ENCODE data around the gene PARD3B. TPM values are rescaled to one million over a fixed set of nuclear protein-coding genes. Genes with fewer than 3 reads are reported as not detected.

PARD3B gene
- total and polyA plus RNA-seq, 10 of the 15 experiments (the other 5 are each of a cell fraction or from before 2014, with no cell fraction given) = 0.01 to 0.54 (median 0.07) TPM; not detected in 7

- TF ChIP-seq TBL1XR1 (IDR thresholded peaks at IDR 0.05; ENCODE audit: low read depth, low read length) (no peak), CREB1 (IDR thresholded peaks at IDR 0.05; ENCODE audit: low read depth) (no peak), PKNOX1 (IDR thresholded peaks at IDR 0.05) (no peak), NR2C1 (IDR thresholded peaks at IDR 0.05) (no peak)
Measured at GRCh38 chr2:205585449-205586383, 1040.4 kb downstream of the PARD3B start (continued).

DNA sequence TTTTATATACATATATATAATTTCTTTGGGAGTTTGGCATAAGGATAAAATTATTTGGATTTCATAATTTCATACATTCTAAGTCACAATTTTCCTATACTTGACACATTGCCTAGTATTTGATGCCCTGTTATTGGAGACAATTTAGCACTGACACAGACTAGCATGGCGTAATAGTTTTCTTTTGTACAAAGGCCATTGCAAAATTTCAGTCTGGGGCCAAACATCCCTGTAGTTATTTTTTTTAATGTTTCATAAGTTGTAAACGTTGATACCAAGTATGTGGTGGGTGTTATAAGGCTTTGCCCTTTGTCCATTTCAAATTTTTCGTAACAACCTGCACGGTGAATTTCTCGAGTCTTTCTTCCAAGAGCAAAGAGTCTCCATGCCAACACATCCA lies 1041.4 kb downstream of the PARD3B start:
- 35% methylated on average over 5 of the region's 5 CpGs for WGBS (ENCODE audit: insufficient coverage, insufficient replicate concordance, low lambda C conversion rate, missing lambda C conversion rate)
- H3K9ac ChIP-seq (ENCODE audit: control insufficient read depth, insufficient read depth, low read length) = no peak overlapping the region
- CTCF ChIA-PET = no interaction called here
- H3K4me2 ChIP-seq (ENCODE audit: control insufficient read depth, insufficient read depth) = no peak overlapping the region
- no peak overlapping the region for H2AFZ ChIP-seq (ENCODE audit: control insufficient read depth, low read depth, low read length)
- no peak for FAIRE-seq
- no peak overlapping the region for H3K27ac ChIP-seq (ENCODE audit: control insufficient read depth, insufficient read depth)
- RAD21 ChIA-PET (ENCODE audit: unreplicated experiment) = no interaction called here
- peaks cover 0 to 2% of the 10 kb centered on the region in 2 experiments; a peak in 3 of 4 replicates for H3K27me3 ChIP-seq (replicated peaks in 1 of 2; ENCODE audit: control insufficient read depth in 2 of 2, insufficient read depth in 2 of 2, low read length in 1 of 2)
- H3K4me1 ChIP-seq (ENCODE audit: control insufficient read depth, insufficient read depth, low read length) = no peaks in the 10 kb centered on the region
- no peaks in the 10 kb centered on the region for H3K79me2 ChIP-seq (ENCODE audit: control insufficient read depth, insufficient read depth, low read length)
- in situ Hi-C loops (cut with MboI) (no loop called here), intact Hi-C loops (cut with micrococcal nuclease; ENCODE audit: unreplicated experiment) (no loop called here)
- no TSS peak for BruUV-seq (replicated peaks)
- no peaks in the 10 kb centered on the region for H3K9me3 ChIP-seq (replicated peaks; ENCODE audit: control insufficient read depth, insufficient read depth, low read length)
- SMC1A ChIA-PET (ENCODE audit: uncharacterized antibody, unreplicated experiment) = interaction anchor here (0.6 kb wide), 1 partner anchor 8 kb away, joined by 3 read pairs; no protein-coding TSS in a partner anchor
- DNase-seq (ENCODE audit: low read depth, low spot score) = no peak
- ATAC-seq = no peak
- POLR2A ChIA-PET = no interaction called here
- TF ChIP-seq NBN (IDR thresholded peaks at IDR 0.05) (no peak), RAD51 (IDR thresholded peaks at IDR 0.05) (no peak), ZNF622 (IDR thresholded peaks at IDR 0.05) (no peak), POLR2AphosphoS5 (IDR thresholded peaks at IDR 0.05; ENCODE audit: low read length) (no peak), NFYB (IDR thresholded peaks at IDR 0.05; ENCODE audit: insufficient read depth, low read depth, low read length) (no peak), ZBED1 (IDR thresholded peaks at IDR 0.05; ENCODE audit: borderline replicate concordance) (no peak), YBX1 (IDR thresholded peaks at IDR 0.05) (no peak), BRCA1 (IDR thresholded peaks at IDR 0.05; ENCODE audit: low read depth, low read length) (no peak), MEF2A (IDR thresholded peaks at IDR 0.05; ENCODE audit: insufficient read depth, low read depth, low read length) (no peak)
- no peak overlapping the region for H3K4me3 ChIP-seq
- no peaks in the 10 kb centered on the region for H4K20me1 ChIP-seq (ENCODE audit: control insufficient read depth, insufficient read depth)
- no peaks in the 10 kb centered on the region for H3K36me3 ChIP-seq (ENCODE audit: control insufficient read depth in 2 of 2, insufficient read depth in 2 of 2, low read length in 1 of 2)
